K562 (cell line): ENCODE results near the gene ROBO2. TPM values are rescaled to one million over a fixed set of nuclear protein-coding genes. Genes with fewer than 3 reads are reported as not detected.

Experiments used
- ATAC-seq: fragments of 200-7000 bp; cut with Tn5 transposase; 3 replicates; pipeline ENCODE4 v1.9.1; 2020; ENCODE audit warnings: moderate library complexity
- BruUV-seq: library from RNA; stranded (reverse); fragments of 400-500 nt; replicated peaks from 2 replicates; lab custom pipeline; 2021; lab: Mats Ljungman, UMichigan
- CTCF ChIA-PET: fragments of 300-600 bp; formaldehyde crosslinking; extraction: SDS; loops from one replicate; lab custom pipeline; 2021; ENCODE audit warnings: low intra/inter-chr PET ratio; lab: Yijun Ruan, JAX
- POLR2A ChIA-PET: fragments of 300-600, 350-650 bp; sonication (Branson Sonifier 250); formaldehyde crosslinking; extraction: SDS; loops from one replicate; lab custom pipeline; 2021; ENCODE audit warnings: antibody characterized with exemption, inconsistent platforms; lab: Yijun Ruan, JAX
- DNase-seq, 4 experiments: peaks; one replicate each; pipeline versions ENCODE4 v3.0.0 to v3.0.0-alpha.2; 2011 to 2018; ENCODE audit warnings: low spot score in 3 of 4, mixed read lengths in 3 of 4; ENCODE audit errors: extremely low read depth in 1 of 4
- FAIRE-seq: peaks from 2 replicates; lab custom pipeline; 2011; peaks lifted over from hg19 to GRCh38; lab: Jason Lieb, UNC
- H2AFZ ChIP-seq: 2 replicates; pipeline ENCODE4 v1.6.0; 2011; ENCODE audit warnings: low read depth, low read length, control low read depth, inconsistent platforms
- H3K27ac ChIP-seq: fragments of 200-600 bp; 3 replicates; pipeline ENCODE4 v1.8.0; 2011; ENCODE audit warnings: low read depth, mild to moderate bottlenecking, control low read depth, inconsistent platforms, low read length, moderate library complexity, mixed read lengths; ENCODE audit errors: extremely low read depth
- H3K27me3 ChIP-seq, 2 experiments: fragments of 300-600 bp in 1 of 2; 2 replicates in 1 of 2; 3 replicates in 1 of 2; pipeline versions ENCODE4 v1.6.0 to v1.8.0; 2011; ENCODE audit warnings: inconsistent platforms in 2 of 2, low read length in 2 of 2, mild to moderate bottlenecking in 1 of 2, mixed read lengths in 1 of 2, moderate library complexity in 1 of 2; ENCODE audit not compliant: control insufficient read depth in 2 of 2, insufficient read depth in 2 of 2
- H3K36me3 ChIP-seq: fragments of 300-600 bp; 3 replicates; pipeline ENCODE4 v1.8.0; 2011; ENCODE audit warnings: mild to moderate bottlenecking, low read length, inconsistent platforms; ENCODE audit not compliant: control insufficient read depth, insufficient read depth
- H3K4me1 ChIP-seq, 2 experiments: fragments of 200-600 bp in 1 of 2; replicated peaks in 1 of 2; 2 replicates in 1 of 2; 3 replicates in 1 of 2; pipeline versions ENCODE4 v1.5.1 to v1.8.0; 2011; ENCODE audit warnings: inconsistent platforms in 2 of 2, low read length in 2 of 2, mild to moderate bottlenecking in 1 of 2, mixed read lengths in 1 of 2, moderate library complexity in 1 of 2; ENCODE audit not compliant: control insufficient read depth in 2 of 2, insufficient read depth in 2 of 2
- H3K4me2 ChIP-seq: 2 replicates; pipeline ENCODE4 v1.6.1; 2011; ENCODE audit warnings: low read length, control low read depth, inconsistent platforms, mixed read lengths; ENCODE audit not compliant: insufficient read depth
- H3K4me3 ChIP-seq: fragments of 200-600 bp; sonication (generic), shearing (Covaris generic); 2 replicates; pipeline ENCODE4 v1.5.1; 2016; ENCODE audit warnings: control low read depth, inconsistent platforms
- H3K79me2 ChIP-seq: fragments of 200-600 bp; 3 replicates; pipeline ENCODE4 v1.8.0; 2011; ENCODE audit warnings: low read length, inconsistent platforms; ENCODE audit not compliant: control insufficient read depth, insufficient read depth
- H3K9ac ChIP-seq, 2 experiments: 2 replicates each; pipeline versions ENCODE4 v1.6.0 to v1.6.1; 2011; ENCODE audit warnings: low read depth in 2 of 2, low read length in 2 of 2, control low read depth in 1 of 2, inconsistent platforms in 1 of 2, mild to moderate bottlenecking in 1 of 2, mixed read lengths in 1 of 2; ENCODE audit not compliant: insufficient read depth in 1 of 2
- H3K9me1 ChIP-seq: one replicate; pipeline ENCODE4 v1.6.0; 2011; ENCODE audit warnings: inconsistent platforms, mild to moderate bottlenecking, low read length, moderate library complexity; ENCODE audit not compliant: control insufficient read depth, insufficient read depth
- H3K9me3 ChIP-seq: replicated peaks from 2 replicates; pipeline ENCODE4 v1.5.1; 2011; ENCODE audit warnings: low read depth, low read length, inconsistent platforms; ENCODE audit not compliant: control insufficient read depth, insufficient read depth
- H4K20me1 ChIP-seq: replicated peaks from 2 replicates; pipeline ENCODE4 v1.6.1; 2011; ENCODE audit warnings: low read length, inconsistent platforms, mixed read lengths; ENCODE audit not compliant: control insufficient read depth, insufficient read depth
- ATF7 ChIP-seq: fragments of 450-650 bp; IDR thresholded peaks from 2 replicates; pipeline ENCODE4 v1.7.1; 2014; ENCODE audit warnings: mild to moderate bottlenecking, moderate library complexity
- IFI16 ChIP-seq: fragments of 250-450 bp; sonication (Bioruptor Pico); IDR thresholded peaks from 2 replicates; pipeline ENCODE4 v2.1.2; 2022; ENCODE audit warnings: mild to moderate bottlenecking, inconsistent platforms
- RCOR1 ChIP-seq, 2 experiments: IDR thresholded peaks; 2 replicates each; pipeline ENCODE4 v1.6.1; 2012; ENCODE audit warnings: low read depth in 2 of 2, low read length in 2 of 2, borderline replicate concordance in 1 of 2, improper control_type of control experiment in 1 of 2
- SMC3 ChIP-seq: conservative IDR thresholded peaks from 2 replicates; pipeline ENCODE4 v1.6.1; 2011; ENCODE audit warnings: low read depth, low read length, improper control_type of control experiment; ENCODE audit not compliant: insufficient read depth
- ZNF23 ChIP-seq: fragments of 250-450 bp; sonication (Bioruptor Pico); IDR thresholded peaks from 2 replicates; pipeline ENCODE4 v1.4.0; 2020; ENCODE audit warnings: mild to moderate bottlenecking
- ZNF586 ChIP-seq: fragments of 450-650 bp; formaldehyde crosslinking; conservative IDR thresholded peaks from 2 replicates; pipeline ENCODE4 v1.4.0; 2020; ENCODE audit warnings: mild to moderate bottlenecking, moderate library complexity
- WGBS: fragments of 100-300 bp; shearing (Covaris generic); methylation state at CpG from one replicate; pipeline ENCODE4 v1.1.6; 2016; ENCODE audit warnings: low coverage, mixed read lengths; ENCODE audit not compliant: insufficient coverage; ENCODE audit errors: missing lambda C conversion rate; 5-methylcytosine and 5-hydroxymethylcytosine counted together
- in situ Hi-C: fragments of 300-500 bp; cut with MboI; formaldehyde crosslinking; loops from 4 replicates; pipeline ENCODE4 v1.15.0; 2018; ENCODE audit warnings: inconsistent platforms, mixed read lengths
- intact Hi-C: fragments of 100-400 bp; cut with micrococcal nuclease; formaldehyde crosslinking; loops from 2 replicates; pipeline ENCODE4 v1.14.2; 2022
- polyA plus RNA-seq, 8 experiments: library from polyadenylated mRNA; depleted of rRNA in 4 of 8; stranded (reverse) in 5 of 8; unstranded in 3 of 8; fragments of >200 nt; fragmentation: Nextera tagmentation in 2 of 8; fragmentation: Illumina TruSeq in 1 of 8; extraction: Ambion mirVana in 2 of 8; extraction: Trizol in 1 of 8; gene quantifications; 2 replicates each; pipeline versions ENCODE4 v1.2.1 to v1.2.3, GENCODE V29; 2011 to 2014; ENCODE audit warnings: inconsistent platforms in 1 of 8, missing spikeins in 1 of 8
- total RNA-seq, 7 experiments: library from RNA; depleted of rRNA in 6 of 7; stranded (reverse); fragments of >200 nt in 6 of 7; fragmentation: Illumina TruSeq in 2 of 7; extraction: Trizol in 2 of 7; gene quantifications; 2 replicates each; pipeline versions ENCODE4 v1.2.1 to v1.2.3, GENCODE V29; 2011 to 2021; ENCODE audit warnings: low replicate concordance in 1 of 7
- TF ChIP-seq, protein P1 (sequence below): fragments of 450-650 bp; IDR thresholded peaks from one replicate; pipeline ENCODE4 v1.6.1; 2018; ENCODE audit warnings: mild to moderate bottlenecking, moderate library complexity; ENCODE audit not compliant: partially characterized antibody

ROBO2 gene
- total and polyA plus RNA-seq, 9 of the 15 experiments (the other 6 are each of a cell fraction or from before 2014, with no cell fraction given): 0.84 to 3.0 (median 1.7) TPM

DNA sequence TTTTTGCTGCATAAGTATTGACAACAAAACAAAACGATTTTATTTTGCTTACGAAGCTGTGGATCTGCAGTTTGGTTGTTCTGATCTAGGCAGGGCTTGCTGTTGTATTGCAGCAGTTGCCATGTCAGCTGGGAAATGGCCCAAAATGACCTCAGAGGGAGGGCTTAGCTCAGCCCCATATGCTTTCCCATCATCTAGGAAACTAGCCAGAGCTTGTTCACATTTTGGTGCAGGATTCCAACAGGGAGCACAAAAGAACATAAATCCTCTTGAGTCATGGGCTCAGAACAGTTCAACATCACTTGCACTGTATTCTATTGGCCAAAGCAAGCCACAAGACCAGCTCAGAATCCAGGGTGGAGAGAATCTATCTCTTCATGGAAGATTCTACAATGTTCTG lies 42.2 kb upstream of the ROBO2 start:
- no peaks in the 10 kb centered on the region for H4K20me1 ChIP-seq
- WGBS: 0% methylated on average over 2 of the region's 2 CpGs
- no peak overlapping the region for H3K4me2 ChIP-seq
- H2AFZ ChIP-seq: no peak overlapping the region
- DNase-seq (no peak), ATAC-seq (no peak), FAIRE-seq (no peak)
- POLR2A ChIA-PET: no interaction called here
- no peaks in the 10 kb centered on the region for H3K79me2 ChIP-seq
- no peaks in the 10 kb centered on the region for H3K27me3 ChIP-seq
- no peaks in the 10 kb centered on the region for H3K36me3 ChIP-seq
- TF ChIP-seq ATF7 (no peak), ZNF586 (CRISPR knock-in tag) (no peak)
- TF ChIP-seq, protein P1, sequence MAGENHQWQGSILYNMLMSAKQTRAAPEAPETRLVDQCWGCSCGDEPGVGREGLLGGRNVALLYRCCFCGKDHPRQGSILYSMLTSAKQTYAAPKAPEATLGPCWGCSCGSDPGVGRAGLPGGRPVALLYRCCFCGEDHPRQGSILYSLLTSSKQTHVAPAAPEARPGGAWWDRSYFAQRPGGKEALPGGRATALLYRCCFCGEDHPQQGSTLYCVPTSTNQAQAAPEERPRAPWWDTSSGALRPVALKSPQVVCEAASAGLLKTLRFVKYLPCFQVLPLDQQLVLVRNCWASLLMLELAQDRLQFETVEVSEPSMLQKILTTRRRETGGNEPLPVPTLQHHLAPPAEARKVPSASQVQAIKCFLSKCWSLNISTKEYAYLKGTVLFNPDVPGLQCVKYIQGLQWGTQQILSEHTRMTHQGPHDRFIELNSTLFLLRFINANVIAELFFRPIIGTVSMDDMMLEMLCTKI: no peak
- H3K4me3 ChIP-seq: no peak overlapping the region
- in situ Hi-C loops: no loop called here
- no peak overlapping the region for H3K9ac ChIP-seq
- intact Hi-C loops: no loop called here
- H3K9me3 ChIP-seq: no peaks in the 10 kb centered on the region
- no TSS peak for BruUV-seq
- no peaks in the 10 kb centered on the region for H3K4me1 ChIP-seq
- no peak overlapping the region for H3K27ac ChIP-seq
- no peaks in the 10 kb centered on the region for H3K9me1 ChIP-seq
- CTCF ChIA-PET: no interaction called here

DNA sequence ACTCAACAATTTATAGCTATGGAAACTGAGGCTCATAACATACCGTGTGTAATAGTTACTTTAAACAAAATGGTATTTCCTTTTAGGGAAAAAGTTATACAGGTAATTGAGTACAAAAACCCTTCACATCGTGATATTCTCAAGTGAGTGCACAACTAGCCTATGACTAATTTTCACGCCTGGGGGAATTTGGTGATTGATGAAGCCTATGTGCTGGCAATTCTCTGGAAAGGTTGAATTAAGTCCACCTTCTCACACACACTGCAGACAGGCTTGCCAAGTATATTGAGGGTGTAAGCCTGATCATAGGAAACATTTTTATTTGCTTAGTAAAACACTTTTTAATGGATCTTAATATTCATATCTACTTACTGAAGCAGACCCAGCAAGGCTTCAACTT lies 41.3 kb upstream of the ROBO2 start:
- H3K9me3 ChIP-seq: no peaks in the 10 kb centered on the region
- H3K27ac ChIP-seq: no peak overlapping the region
- H3K36me3 ChIP-seq: no peaks in the 10 kb centered on the region
- H3K9ac ChIP-seq: no peak overlapping the region
- H2AFZ ChIP-seq: no peak overlapping the region
- FAIRE-seq (no peak), DNase-seq (no peak), ATAC-seq (no peak)
- no peak overlapping the region for H3K4me3 ChIP-seq
- no peaks in the 10 kb centered on the region for H3K4me1 ChIP-seq
- H4K20me1 ChIP-seq: no peaks in the 10 kb centered on the region
- TF ChIP-seq ZNF23 (CRISPR knock-in tag) (no peak), SMC3 (no peak), IFI16 (CRISPR knock-in tag) (no peak), RCOR1 (IDR thresholded peaks at IDR 0.05; ENCODE audit: borderline replicate concordance in 1 of 2, low read depth in 2 of 2, low read length in 2 of 2) (no peak)
- no peaks in the 10 kb centered on the region for H3K9me1 ChIP-seq
- no peaks in the 10 kb centered on the region for H3K79me2 ChIP-seq
- H3K27me3 ChIP-seq: no peaks in the 10 kb centered on the region
- in situ Hi-C loops: no loop called here
- intact Hi-C loops: no loop called here
- WGBS: 0% methylated on average over 3 of the region's 3 CpGs
- no peak overlapping the region for H3K4me2 ChIP-seq
- POLR2A ChIA-PET: no interaction called here
- no TSS peak for BruUV-seq
- CTCF ChIA-PET: no interaction called here
